Muscle layer of colon (tissue), 2 donors: ENCODE measurements around the gene CTBS.
"Not testable (repeated sequence)": the region's sequence is repeated elsewhere in the genome, so short reads cannot be mapped to it uniquely, and the experiment has no call there.

Source experiments
- H3K27ac ChIP-seq: one replicate; pipeline ENCODE4 v1.7.0; 2013; ENCODE audit warnings: low read depth, mild to moderate bottlenecking, low read length, moderate library complexity
- H3K27me3 ChIP-seq, 2 donors: one replicate each; pipeline ENCODE4 v1.7.0; 2013; ENCODE audit warnings: low read length in 2 of 2, mild to moderate bottlenecking in 2 of 2; ENCODE audit not compliant: insufficient read depth in 2 of 2, control insufficient read depth in 1 of 2
- H3K36me3 ChIP-seq: one replicate; pipeline ENCODE4 v1.7.0; 2013; ENCODE audit warnings: mild to moderate bottlenecking, low read length; ENCODE audit not compliant: insufficient read depth
- H3K4me1 ChIP-seq: one replicate; pipeline ENCODE4 v1.7.0; 2013; ENCODE audit warnings: mild to moderate bottlenecking, low read length; ENCODE audit not compliant: insufficient read depth
- H3K4me3 ChIP-seq, 2 donors: one replicate each; pipeline ENCODE4 v1.7.0; 2013; ENCODE audit warnings: low read length in 2 of 2, low read depth in 1 of 2, mild to moderate bottlenecking in 1 of 2, moderate library complexity in 1 of 2
- H3K9ac ChIP-seq: one replicate; pipeline ENCODE4 v1.7.0; 2013; ENCODE audit warnings: low read length
- H3K9me3 ChIP-seq: one replicate; pipeline ENCODE4 v1.7.0; 2013; ENCODE audit warnings: mild to moderate bottlenecking, low read length
- donor health status: abdominal sarcoma.
- donor health status: Adenocarcinoma of cecum.

The CTBS gene

GRCh38 chr1:84605157-84605556 is 30.9 kb upstream of the CTBS start:
- Histone ChIP-seq H3K27me3 (no peaks in the 10 kb centered on the region), H3K4me1 (peaks cover 28% of the 10 kb centered on the region), H3K27ac (peak overlapping the region; percentile 89), H3K9me3 (no peaks in the 10 kb centered on the region), H3K9ac (peak overlapping the region; percentile 15), H3K4me3 (no peak overlapping the region), H3K36me3 (no peaks in the 10 kb centered on the region)

- H3K36me3 ChIP-seq, result no peaks in the 10 kb centered on the region
- H3K4me1 ChIP-seq, result peaks cover 30% of the 10 kb centered on the region
- H3K27me3 ChIP-seq, result no peaks in the 10 kb centered on the region
- H3K27ac ChIP-seq, result peak overlapping the region; percentile 89
- H3K9me3 ChIP-seq, result no peaks in the 10 kb centered on the region
- H3K4me3 ChIP-seq, result peak overlapping the region; percentile 38 to 60
- H3K9ac ChIP-seq, result peak overlapping the region; percentile 15
Observed at GRCh38 chr1:84603941-84604830, 29.9 kb upstream of the CTBS start.

- H3K36me3 ChIP-seq, result no peaks in the 10 kb centered on the region
- H3K27me3 ChIP-seq, result no peaks in the 10 kb centered on the region
- H3K9me3 ChIP-seq, result no peaks in the 10 kb centered on the region
- peak overlapping the region; percentile 89 for H3K27ac ChIP-seq
- H3K4me3 ChIP-seq, result peak overlapping the region in 1 of 2 donors; percentile 60
- peaks cover 39% of the 10 kb centered on the region for H3K4me1 ChIP-seq
- H3K9ac ChIP-seq, result peak overlapping the region; percentile 15
Observed at GRCh38 chr1:84603223-84603622, 29.0 kb upstream of the CTBS start.

GRCh38 chr1:84600796-84601195 is 26.6 kb upstream of the CTBS start:
- Histone ChIP-seq H3K9me3 (no peaks in the 10 kb centered on the region), H3K9ac (no peak overlapping the region), H3K27me3 (no peaks in the 10 kb centered on the region), H3K4me1 (peaks cover 39% of the 10 kb centered on the region), H3K27ac (no peak overlapping the region), H3K4me3 (no peak overlapping the region), H3K36me3 (no peaks in the 10 kb centered on the region)

- H3K9ac ChIP-seq, result no peak overlapping the region
- H3K9me3 ChIP-seq, result no peaks in the 10 kb centered on the region
- H3K36me3 ChIP-seq, result no peaks in the 10 kb centered on the region
- H3K4me1 ChIP-seq, result peaks cover 26% of the 10 kb centered on the region
- no peak overlapping the region for H3K4me3 ChIP-seq
- H3K27ac ChIP-seq, result no peak overlapping the region
- H3K27me3 ChIP-seq, result no peaks in the 10 kb centered on the region
Observed at GRCh38 chr1:84598846-84599741, 24.9 kb upstream of the CTBS start.

- Histone ChIP-seq H3K4me3 (no peak overlapping the region), H3K9ac (no peak overlapping the region), H3K27ac (no peak overlapping the region), H3K27me3 (no peaks in the 10 kb centered on the region), H3K4me1 (peaks cover 22% of the 10 kb centered on the region), H3K9me3 (no peaks in the 10 kb centered on the region), H3K36me3 (no peaks in the 10 kb centered on the region)
Observed at GRCh38 chr1:84598418-84598817, 24.2 kb upstream of the CTBS start.

GRCh38 chr1:84597011-84597410 is 22.8 kb upstream of the CTBS start:
- Histone ChIP-seq H3K4me3 (no peak overlapping the region), H3K9ac (no peak overlapping the region), H3K36me3 (no peaks in the 10 kb centered on the region), H3K27ac (no peak overlapping the region), H3K27me3 (no peaks in the 10 kb centered on the region), H3K9me3 (no peaks in the 10 kb centered on the region), H3K4me1 (peaks cover 11% of the 10 kb centered on the region)

- H3K36me3 ChIP-seq, H3K4me3 ChIP-seq, H3K27ac ChIP-seq, H3K9ac ChIP-seq, H3K27me3 ChIP-seq, H3K9me3 ChIP-seq: not testable (repeated sequence)
- peaks cover 11% of the 10 kb centered on the region for H3K4me1 ChIP-seq
Observed at GRCh38 chr1:84594959-84595358, 20.7 kb upstream of the CTBS start.

GRCh38 chr1:84587099-84587498 is 12.9 kb upstream of the CTBS start:
- Histone ChIP-seq H3K9me3 (no peaks in the 10 kb centered on the region), H3K27ac (no peak overlapping the region), H3K9ac (no peak overlapping the region), H3K4me3 (no peak overlapping the region), H3K36me3 (no peaks in the 10 kb centered on the region), H3K27me3 (no peaks in the 10 kb centered on the region), H3K4me1 (no peaks in the 10 kb centered on the region)

GRCh38 chr1:84585803-84586202 is 11.6 kb upstream of the CTBS start:
- Histone ChIP-seq H3K4me1 (no peaks in the 10 kb centered on the region), H3K9me3 (no peaks in the 10 kb centered on the region), H3K4me3 (no peak overlapping the region), H3K27me3 (no peaks in the 10 kb centered on the region), H3K9ac (no peak overlapping the region), H3K36me3 (no peaks in the 10 kb centered on the region), H3K27ac (no peak overlapping the region)

- H3K27me3 ChIP-seq, result no peaks in the 10 kb centered on the region
- H3K9ac ChIP-seq, result no peak overlapping the region
- no peaks in the 10 kb centered on the region for H3K9me3 ChIP-seq
- H3K4me1 ChIP-seq, result no peaks in the 10 kb centered on the region
- H3K4me3 ChIP-seq, result no peak overlapping the region
- H3K27ac ChIP-seq, result no peak overlapping the region
- no peaks in the 10 kb centered on the region for H3K36me3 ChIP-seq
Observed at GRCh38 chr1:84584126-84584525, 9.9 kb upstream of the CTBS start.
